Central memory CD4-positive, alpha-beta T cell (primary cell): ENCODE results near the gene KDSR.
"Not testable (repeated sequence)": the region's sequence is repeated elsewhere in the genome, so short reads cannot be mapped to it uniquely, and the experiment has no call there.

Experiments
- DNase-seq: peaks from one replicate; pipeline ENCODE4 v3.0.0; 2022

The KDSR gene

GRCh38 chr18:63365876-63366212, 1.2 kb downstream of the KDSR start:
- DNase-seq = no peak

DNA sequence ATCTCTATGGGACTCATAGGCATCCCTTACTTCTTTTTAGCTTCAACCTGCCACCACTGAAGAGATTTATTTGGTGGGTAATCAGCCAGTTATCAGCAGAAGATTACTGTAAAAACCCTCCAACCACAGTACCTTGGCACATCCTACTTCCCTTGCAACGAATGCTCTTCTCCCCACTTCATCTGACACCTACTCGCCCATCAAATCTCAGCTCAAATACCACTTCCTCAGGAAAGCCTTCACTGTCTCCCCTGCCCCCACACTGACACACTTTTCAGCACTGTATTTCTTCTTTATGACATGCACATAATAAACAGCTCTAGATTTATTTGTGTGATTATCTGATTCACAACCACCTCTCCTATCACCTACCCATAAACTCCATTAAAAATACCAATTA, 3.1 kb downstream of the KDSR start:
- peak; percentile 71 for DNase-seq

GRCh38 chr18:63363420-63363819, 3.6 kb downstream of the KDSR start:
- DNase-seq = not testable (repeated sequence)

DNA sequence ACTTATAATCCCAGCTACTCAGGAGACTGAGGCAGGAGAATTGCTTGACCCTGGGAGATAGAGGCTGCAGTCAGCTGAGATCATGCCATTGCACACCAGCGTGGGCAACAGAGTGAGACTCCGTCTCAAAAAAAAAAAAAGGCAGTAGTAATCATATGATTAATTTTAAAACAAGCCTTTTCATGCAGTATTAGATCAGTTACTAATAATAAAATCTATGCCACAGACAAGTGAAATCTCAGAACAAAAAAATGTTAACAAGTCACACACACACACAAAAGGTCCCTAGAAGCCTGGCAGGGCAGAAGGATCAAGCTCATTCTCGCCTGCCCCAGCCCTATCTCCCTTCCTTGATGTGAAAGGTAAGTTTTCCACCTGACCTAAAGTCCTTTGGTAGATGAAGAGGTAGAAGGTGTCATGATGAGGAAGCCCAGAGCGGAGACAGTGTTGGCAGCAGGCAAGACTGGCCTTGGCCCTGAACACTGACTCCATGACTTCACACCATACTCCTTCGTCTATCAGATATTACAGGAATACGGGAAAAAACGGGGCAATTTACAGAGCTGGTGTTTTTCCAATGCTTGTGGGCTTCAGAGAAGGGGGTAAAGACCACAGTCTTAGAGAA, 10.6 kb downstream of the KDSR start:
- no peak for DNase-seq

DNA sequence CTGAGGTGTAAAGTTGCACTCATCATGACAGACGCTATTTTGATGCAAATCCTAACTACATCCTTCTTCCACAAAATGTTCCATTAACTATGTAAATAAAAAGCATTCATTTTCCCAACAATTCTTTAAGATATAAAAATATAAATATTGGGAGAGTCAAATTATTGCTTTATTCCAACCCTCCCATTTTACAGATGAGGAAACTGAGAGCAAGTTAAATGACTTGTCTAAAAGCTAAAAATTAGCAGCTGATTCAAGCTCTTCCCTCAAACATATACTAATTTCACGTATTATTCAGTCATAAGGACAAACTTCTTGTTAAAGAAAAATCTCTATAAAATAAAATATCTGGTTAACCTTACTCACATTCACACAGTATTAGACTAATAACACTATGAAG, 16.8 kb downstream of the KDSR start:
- DNase-seq = no peak

DNA sequence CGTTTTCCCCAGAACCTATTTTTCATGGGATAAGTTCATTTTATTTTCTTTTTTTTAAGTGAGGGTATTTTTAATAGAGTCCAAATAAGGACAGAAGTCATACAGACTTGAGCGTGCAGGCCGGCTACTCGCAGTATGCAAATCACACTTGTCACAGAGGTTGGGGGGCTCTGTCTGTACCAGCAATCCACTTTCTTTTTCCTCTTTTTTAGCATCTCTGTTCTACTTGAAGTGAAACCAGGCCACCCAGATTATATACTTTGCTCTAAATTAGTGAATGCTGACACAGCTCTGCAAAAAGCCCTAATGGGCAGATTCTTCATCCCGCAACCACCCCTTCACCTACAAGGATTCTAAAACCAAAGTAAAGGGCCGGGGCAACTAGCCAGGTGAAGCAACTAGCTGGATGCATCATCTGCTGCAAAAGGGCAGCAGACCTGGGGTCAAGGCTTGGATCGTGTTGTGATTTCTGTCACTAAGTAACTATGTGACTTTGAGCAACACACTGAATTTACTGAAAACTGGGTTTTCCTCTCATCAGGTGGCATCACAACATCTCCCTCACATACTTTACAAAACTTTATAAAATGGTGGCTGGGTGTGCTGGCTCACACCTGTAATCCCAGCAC, 18.4 kb downstream of the KDSR start:
- DNase-seq = no peak

GRCh38 chr18:63346480-63347183, 20.4 kb downstream of the KDSR start:
- DNase-seq = no peak

- no peak for DNase-seq
Measured at GRCh38 chr18:63346031-63346430, 21.0 kb downstream of the KDSR start.

GRCh38 chr18:63344918-63345317, 22.1 kb downstream of the KDSR start:
- no peak for DNase-seq

DNA sequence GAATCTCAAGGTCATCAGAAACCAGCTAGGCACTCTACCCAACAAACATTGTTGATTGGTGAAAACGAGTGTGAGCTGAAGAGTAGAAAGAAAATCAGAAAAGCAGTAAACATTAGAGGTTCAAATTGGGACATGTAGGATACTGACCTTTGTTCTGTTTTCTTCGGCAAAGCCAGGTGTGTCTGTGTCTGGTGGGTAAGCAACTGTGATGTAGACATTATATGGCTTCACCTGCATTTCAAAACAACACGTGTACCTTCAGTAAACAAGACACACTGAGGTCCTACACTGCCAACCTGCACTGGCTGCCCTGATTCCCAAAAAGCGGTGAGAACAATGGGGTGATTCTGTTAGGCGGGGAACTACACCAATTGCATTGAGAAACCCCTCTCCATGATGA, 22.7 kb downstream of the KDSR start:
- DNase-seq = no peak

GRCh38 chr18:63342206-63342605, 24.8 kb downstream of the KDSR start:
- DNase-seq = peak; percentile 12

DNA sequence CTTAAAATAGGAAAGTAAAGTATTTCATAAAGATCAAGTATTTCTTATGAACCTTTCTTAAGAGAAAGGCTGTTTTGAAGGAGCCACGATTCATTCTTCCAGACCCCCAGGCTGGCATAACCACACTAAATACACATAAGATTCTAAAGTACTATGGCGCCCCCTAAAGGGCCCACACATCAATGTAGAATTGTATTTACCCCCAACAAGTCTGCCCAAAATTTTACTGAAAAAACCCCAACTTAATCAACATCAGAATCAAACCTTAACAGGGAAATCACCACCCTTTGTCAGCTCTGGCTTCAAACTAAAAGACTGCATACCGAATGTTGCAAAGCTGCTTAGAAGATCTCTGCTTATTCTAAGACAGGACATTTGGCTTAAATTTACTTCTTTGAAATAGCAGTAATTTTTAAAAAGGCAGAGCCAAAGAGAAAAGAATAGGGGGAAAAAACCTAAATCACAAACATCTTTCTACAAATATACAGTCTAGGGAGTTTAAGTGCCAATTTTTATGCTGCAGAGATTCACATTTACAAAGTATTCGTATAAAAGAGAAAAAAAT, 27.0 kb downstream of the KDSR start:
- peak; percentile 32 for DNase-seq

GRCh38 chr18:63336366-63337099, 30.5 kb downstream of the KDSR start:
- DNase-seq = no peak

DNA sequence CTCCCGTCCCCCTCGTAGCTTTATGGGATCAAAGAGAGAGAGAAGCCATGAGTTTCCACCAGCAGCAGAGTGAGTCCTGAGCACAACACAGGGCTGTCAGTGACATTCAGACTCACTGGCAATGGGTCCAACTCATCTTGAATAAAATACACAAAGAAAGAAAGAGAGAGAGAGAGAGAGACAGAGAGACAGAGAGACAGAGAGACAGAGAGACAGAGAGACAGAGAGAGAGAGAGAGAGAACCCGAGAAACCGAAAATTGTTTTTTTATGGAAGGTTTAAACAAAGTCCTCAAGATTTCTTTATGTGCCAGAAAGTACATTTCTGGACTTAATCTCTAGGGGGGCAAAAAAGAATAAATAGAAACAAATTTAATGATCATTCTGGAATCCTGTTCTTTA, 35.9 kb downstream of the KDSR start:
- DNase-seq = no peak

- no peak for DNase-seq
Measured at GRCh38 chr18:63329431-63330145, 37.4 kb downstream of the KDSR start.

DNA sequence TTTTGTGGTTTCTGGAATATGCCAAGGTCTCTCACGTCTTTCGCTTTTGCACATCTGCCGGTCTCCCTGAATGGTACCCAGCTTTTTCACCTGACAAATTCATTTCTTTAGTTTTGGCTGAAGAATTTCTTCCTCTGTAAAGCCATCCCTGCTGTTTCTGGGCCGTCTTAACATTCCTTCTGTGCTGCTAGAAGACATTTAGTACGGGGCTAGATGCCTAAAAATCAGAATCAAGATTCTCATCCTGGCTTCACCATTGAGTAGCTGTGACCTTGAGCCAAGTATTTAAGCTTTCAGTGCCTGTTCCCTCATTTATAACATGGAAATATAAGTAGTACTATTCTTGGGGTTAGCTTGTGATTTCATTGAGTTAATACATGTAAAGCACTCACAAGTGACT, 41.0 kb downstream of the KDSR start:
- DNase-seq = no peak

DNA sequence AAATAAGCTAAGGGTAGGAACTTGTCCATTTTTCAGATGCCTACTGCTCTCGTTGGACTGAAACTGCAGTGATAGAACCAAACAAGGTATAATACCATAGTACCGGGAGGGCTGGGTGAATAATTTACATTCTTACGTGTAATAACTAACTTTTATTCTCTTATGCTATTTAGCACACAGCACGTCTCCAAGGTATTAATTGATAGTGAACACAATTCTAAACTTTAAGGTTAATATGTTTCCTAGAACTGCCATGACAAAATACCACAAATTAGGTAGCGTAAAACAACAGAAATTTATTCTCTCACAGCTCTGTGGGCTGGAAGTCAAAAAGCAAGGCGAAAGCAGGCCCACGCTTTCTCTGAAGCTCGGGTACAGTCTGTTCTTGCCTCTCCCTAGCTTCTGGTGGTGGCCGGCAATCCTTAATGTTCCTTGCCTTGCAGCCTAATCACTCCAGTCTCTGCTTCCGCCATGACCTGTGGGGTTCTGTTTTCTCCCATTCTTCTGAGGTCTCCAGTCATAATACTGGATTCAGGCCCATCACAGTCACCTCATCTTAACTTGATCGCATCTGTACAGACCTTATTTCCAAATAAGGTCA, 41.8 kb downstream of the KDSR start:
- DNase-seq = no peak

- DNase-seq = peak; percentile 56
Measured at GRCh38 chr18:63322908-63323634, 43.9 kb downstream of the KDSR start.

- no peak for DNase-seq
Measured at GRCh38 chr18:63322206-63322605, 44.8 kb downstream of the KDSR start.

DNA sequence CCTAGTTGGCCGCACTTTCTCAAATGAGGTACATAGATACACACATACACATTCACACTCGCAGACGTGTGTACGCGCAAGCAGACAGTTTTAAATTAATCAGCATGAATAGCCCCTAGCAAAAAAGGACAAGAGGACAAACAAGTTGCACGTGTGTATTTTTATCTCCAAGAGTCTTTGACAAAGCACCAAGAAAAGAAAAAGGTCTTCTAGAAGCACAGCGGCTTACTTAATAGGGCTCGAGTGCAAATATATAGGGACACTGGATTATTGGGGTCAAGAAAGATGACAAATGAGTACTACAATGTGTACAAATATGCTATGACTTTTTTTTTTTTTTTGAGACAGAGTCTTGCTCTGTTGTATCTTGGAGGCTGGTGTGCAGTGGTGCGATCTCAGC, 45.7 kb downstream of the KDSR start:
- DNase-seq = no peak

DNA sequence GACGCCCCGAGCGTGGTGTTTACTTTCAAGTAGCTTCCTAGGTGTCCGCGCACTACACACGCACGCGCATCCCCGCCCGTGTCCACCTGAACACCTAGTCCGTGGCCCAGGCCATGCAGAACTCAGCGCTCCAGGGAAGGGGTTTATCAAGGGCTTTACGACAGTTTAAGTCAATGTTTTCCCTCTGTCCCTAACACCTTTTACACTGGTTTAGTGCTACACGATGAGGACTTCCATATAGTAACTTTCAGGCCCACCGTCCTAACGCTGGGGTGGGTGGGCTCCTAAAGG, 46.1 kb downstream of the KDSR start:
- no peak for DNase-seq
